ENCODE results near the gene GRIK4. TPM values are rescaled to one million over a fixed set of nuclear protein-coding genes. Genes with fewer than 3 reads are reported as not detected.

GRIK4 gene
- total RNA-seq, 1 donor from 2014 or later: 0.52 TPM

- Histone ChIP-seq H3K9me3 (ENCODE audit: control insufficient read depth in 3 of 3, low read length in 3 of 3) (no peaks in the 10 kb centered on the region), H3K9ac (ENCODE audit: low read depth in 1 of 3, low read length in 3 of 3) (no peak overlapping the region), H3K27me3 (ENCODE audit: control insufficient read depth in 3 of 3, insufficient read depth in 3 of 3, low read length in 3 of 3) (peaks cover 0 to 24% (median 8%) of the 10 kb centered on the region in 3 donors), H3K4me1 (ENCODE audit: control insufficient read depth in 3 of 3, insufficient read depth in 3 of 3, low read length in 3 of 3) (no peaks in the 10 kb centered on the region), H3K27ac (ENCODE audit: low read depth, low read length) (no peak overlapping the region), H3K4me3 (ENCODE audit: low read length in 3 of 3) (no peak overlapping the region), H3K36me3 (ENCODE audit: control insufficient read depth in 3 of 3, insufficient read depth in 3 of 3, low read length in 3 of 3) (no peaks in the 10 kb centered on the region)
Observed at GRCh38 chr11:120690406-120690805, 178.9 kb downstream of the GRIK4 start.

- Histone ChIP-seq H3K4me3 (ENCODE audit: low read length in 3 of 3) (no peak overlapping the region), H3K27me3 (ENCODE audit: control insufficient read depth in 3 of 3, insufficient read depth in 3 of 3, low read length in 3 of 3) (peaks cover 0 to 16% (median 14%) of the 10 kb centered on the region in 3 donors), H3K9ac (ENCODE audit: low read depth in 1 of 3, low read length in 3 of 3) (no peak overlapping the region), H3K9me3 (ENCODE audit: control insufficient read depth in 3 of 3, low read length in 3 of 3) (no peaks in the 10 kb centered on the region), H3K4me1 (ENCODE audit: control insufficient read depth in 3 of 3, insufficient read depth in 3 of 3, low read length in 3 of 3) (no peaks in the 10 kb centered on the region), H3K36me3 (ENCODE audit: control insufficient read depth in 3 of 3, insufficient read depth in 3 of 3, low read length in 3 of 3) (no peaks in the 10 kb centered on the region), H3K27ac (ENCODE audit: low read depth, low read length) (no peak overlapping the region)
Observed at GRCh38 chr11:120694726-120695125, 183.2 kb downstream of the GRIK4 start.

GRCh38 chr11:120695426-120695825 is 183.9 kb downstream of the GRIK4 start:
- H3K27me3 ChIP-seq (ENCODE audit: control insufficient read depth in 3 of 3, insufficient read depth in 3 of 3, low read length in 3 of 3): peaks cover 0 to 12% (median 11%) of the 10 kb centered on the region in 3 donors
- H3K27ac ChIP-seq (ENCODE audit: low read depth, low read length): no peak overlapping the region
- H3K9me3 ChIP-seq (ENCODE audit: control insufficient read depth in 3 of 3, low read length in 3 of 3): no peaks in the 10 kb centered on the region
- H3K4me3 ChIP-seq (ENCODE audit: low read length in 3 of 3): no peak overlapping the region
- H3K9ac ChIP-seq (ENCODE audit: low read depth in 1 of 3, low read length in 3 of 3): no peak overlapping the region
- H3K4me1 ChIP-seq (ENCODE audit: control insufficient read depth in 3 of 3, insufficient read depth in 3 of 3, low read length in 3 of 3): no peaks in the 10 kb centered on the region
- H3K36me3 ChIP-seq (ENCODE audit: control insufficient read depth in 3 of 3, insufficient read depth in 3 of 3, low read length in 3 of 3): no peaks in the 10 kb centered on the region

- no peaks in the 10 kb centered on the region for H3K36me3 ChIP-seq (ENCODE audit: control insufficient read depth in 3 of 3, insufficient read depth in 3 of 3, low read length in 3 of 3)
- H3K27ac ChIP-seq (ENCODE audit: low read depth, low read length): no peak overlapping the region
- H3K9ac ChIP-seq (ENCODE audit: low read depth in 1 of 3, low read length in 3 of 3): no peak overlapping the region
- no peak overlapping the region for H3K4me3 ChIP-seq (ENCODE audit: low read length in 3 of 3)
- no peaks in the 10 kb centered on the region for H3K4me1 ChIP-seq (ENCODE audit: control insufficient read depth in 3 of 3, insufficient read depth in 3 of 3, low read length in 3 of 3)
- peaks cover 0 to 12% (median 9%) of the 10 kb centered on the region in 3 donors for H3K27me3 ChIP-seq (ENCODE audit: control insufficient read depth in 3 of 3, insufficient read depth in 3 of 3, low read length in 3 of 3)
- H3K9me3 ChIP-seq (ENCODE audit: control insufficient read depth in 3 of 3, low read length in 3 of 3): no peaks in the 10 kb centered on the region
Observed at GRCh38 chr11:120695939-120696338, 184.4 kb downstream of the GRIK4 start.

- Histone ChIP-seq H3K4me1 (ENCODE audit: control insufficient read depth in 3 of 3, insufficient read depth in 3 of 3, low read length in 3 of 3) (no peaks in the 10 kb centered on the region), H3K27me3 (ENCODE audit: control insufficient read depth in 3 of 3, insufficient read depth in 3 of 3, low read length in 3 of 3) (peaks cover 0 to 9% (median 8%) of the 10 kb centered on the region in 3 donors), H3K9ac (ENCODE audit: low read depth in 1 of 3, low read length in 3 of 3) (no peak overlapping the region), H3K36me3 (ENCODE audit: control insufficient read depth in 3 of 3, insufficient read depth in 3 of 3, low read length in 3 of 3) (no peaks in the 10 kb centered on the region), H3K27ac (ENCODE audit: low read depth, low read length) (no peak overlapping the region), H3K9me3 (ENCODE audit: control insufficient read depth in 3 of 3, low read length in 3 of 3) (no peaks in the 10 kb centered on the region), H3K4me3 (ENCODE audit: low read length in 3 of 3) (no peak overlapping the region)
Observed at GRCh38 chr11:120696597-120697218, 185.2 kb downstream of the GRIK4 start.

GRCh38 chr11:120698918-120699317 is 187.4 kb downstream of the GRIK4 start:
- Histone ChIP-seq H3K4me3 (ENCODE audit: low read length in 3 of 3) (no peak overlapping the region), H3K36me3 (ENCODE audit: control insufficient read depth in 3 of 3, insufficient read depth in 3 of 3, low read length in 3 of 3) (no peaks in the 10 kb centered on the region), H3K9me3 (ENCODE audit: control insufficient read depth in 3 of 3, low read length in 3 of 3) (no peaks in the 10 kb centered on the region), H3K27me3 (ENCODE audit: control insufficient read depth in 3 of 3, insufficient read depth in 3 of 3, low read length in 3 of 3) (peaks cover 0 to 6% (median 4%) of the 10 kb centered on the region in 3 donors), H3K4me1 (ENCODE audit: control insufficient read depth in 3 of 3, insufficient read depth in 3 of 3, low read length in 3 of 3) (no peaks in the 10 kb centered on the region), H3K27ac (ENCODE audit: low read depth, low read length) (no peak overlapping the region), H3K9ac (ENCODE audit: low read depth in 1 of 3, low read length in 3 of 3) (no peak overlapping the region)

- Histone ChIP-seq H3K27me3 (ENCODE audit: control insufficient read depth in 3 of 3, insufficient read depth in 3 of 3, low read length in 3 of 3) (peaks cover 0 to 4% (median 0%) of the 10 kb centered on the region in 3 donors), H3K27ac (ENCODE audit: low read depth, low read length) (no peak overlapping the region), H3K9ac (ENCODE audit: low read depth in 1 of 3, low read length in 3 of 3) (no peak overlapping the region), H3K4me1 (ENCODE audit: control insufficient read depth in 3 of 3, insufficient read depth in 3 of 3, low read length in 3 of 3) (no peaks in the 10 kb centered on the region), H3K36me3 (ENCODE audit: control insufficient read depth in 3 of 3, insufficient read depth in 3 of 3, low read length in 3 of 3) (no peaks in the 10 kb centered on the region), H3K9me3 (ENCODE audit: control insufficient read depth in 3 of 3, low read length in 3 of 3) (peaks cover 7 to 13% (median 9%) of the 10 kb centered on the region in 3 donors), H3K4me3 (ENCODE audit: low read length in 3 of 3) (no peak overlapping the region)
Observed at GRCh38 chr11:120702656-120703055, 191.1 kb downstream of the GRIK4 start.

- Histone ChIP-seq H3K27ac (ENCODE audit: low read depth, low read length) (no peak overlapping the region), H3K36me3 (ENCODE audit: control insufficient read depth in 3 of 3, insufficient read depth in 3 of 3, low read length in 3 of 3) (no peaks in the 10 kb centered on the region), H3K4me3 (ENCODE audit: low read length in 3 of 3) (no peak overlapping the region), H3K4me1 (ENCODE audit: control insufficient read depth in 3 of 3, insufficient read depth in 3 of 3, low read length in 3 of 3) (peaks cover 0 to 2% (median 0%) of the 10 kb centered on the region in 3 donors), H3K9ac (ENCODE audit: low read depth in 1 of 3, low read length in 3 of 3) (no peak overlapping the region), H3K27me3 (ENCODE audit: control insufficient read depth in 3 of 3, insufficient read depth in 3 of 3, low read length in 3 of 3) (peaks cover 0 to 4% (median 3%) of the 10 kb centered on the region in 3 donors), H3K9me3 (ENCODE audit: control insufficient read depth in 3 of 3, low read length in 3 of 3) (peaks cover 10 to 18% (median 11%) of the 10 kb centered on the region in 3 donors)
Observed at GRCh38 chr11:120703358-120704152, 192.0 kb downstream of the GRIK4 start.

GRCh38 chr11:120704256-120704750 is 192.8 kb downstream of the GRIK4 start:
- no peak overlapping the region for H3K27ac ChIP-seq (ENCODE audit: low read depth, low read length)
- peaks cover 10 to 18% (median 11%) of the 10 kb centered on the region in 3 donors for H3K9me3 ChIP-seq (ENCODE audit: control insufficient read depth in 3 of 3, low read length in 3 of 3)
- no peak overlapping the region for H3K9ac ChIP-seq (ENCODE audit: low read depth in 1 of 3, low read length in 3 of 3)
- no peak overlapping the region for H3K4me3 ChIP-seq (ENCODE audit: low read length in 3 of 3)
- H3K27me3 ChIP-seq (ENCODE audit: control insufficient read depth in 3 of 3, insufficient read depth in 3 of 3, low read length in 3 of 3): peaks cover 0 to 3% (median 3%) of the 10 kb centered on the region in 3 donors
- H3K36me3 ChIP-seq (ENCODE audit: control insufficient read depth in 3 of 3, insufficient read depth in 3 of 3, low read length in 3 of 3): no peaks in the 10 kb centered on the region
- peaks cover 0 to 2% (median 0%) of the 10 kb centered on the region in 3 donors for H3K4me1 ChIP-seq (ENCODE audit: control insufficient read depth in 3 of 3, insufficient read depth in 3 of 3, low read length in 3 of 3)

GRCh38 chr11:120706257-120706656 is 194.7 kb downstream of the GRIK4 start:
- Histone ChIP-seq H3K4me1 (ENCODE audit: control insufficient read depth in 3 of 3, insufficient read depth in 3 of 3, low read length in 3 of 3) (peaks cover 0 to 7% (median 2%) of the 10 kb centered on the region in 3 donors), H3K36me3 (ENCODE audit: control insufficient read depth in 3 of 3, insufficient read depth in 3 of 3, low read length in 3 of 3) (no peaks in the 10 kb centered on the region), H3K4me3 (ENCODE audit: low read length in 3 of 3) (no peak overlapping the region), H3K27ac (ENCODE audit: low read depth, low read length) (no peak overlapping the region), H3K9me3 (ENCODE audit: control insufficient read depth in 3 of 3, low read length in 3 of 3) (peaks cover 10 to 18% (median 11%) of the 10 kb centered on the region in 3 donors), H3K27me3 (ENCODE audit: control insufficient read depth in 3 of 3, insufficient read depth in 3 of 3, low read length in 3 of 3) (peaks cover 0 to 4% (median 3%) of the 10 kb centered on the region in 3 donors), H3K9ac (ENCODE audit: low read depth in 1 of 3, low read length in 3 of 3) (no peak overlapping the region)

Data from skeletal muscle tissue (tissue), 4 donors.